Measurements from ENCODE around the gene MMAB.
A peak's percentile ranks its signal among the peaks of the same experiment; 100 is the strongest.

MMAB gene

DNA sequence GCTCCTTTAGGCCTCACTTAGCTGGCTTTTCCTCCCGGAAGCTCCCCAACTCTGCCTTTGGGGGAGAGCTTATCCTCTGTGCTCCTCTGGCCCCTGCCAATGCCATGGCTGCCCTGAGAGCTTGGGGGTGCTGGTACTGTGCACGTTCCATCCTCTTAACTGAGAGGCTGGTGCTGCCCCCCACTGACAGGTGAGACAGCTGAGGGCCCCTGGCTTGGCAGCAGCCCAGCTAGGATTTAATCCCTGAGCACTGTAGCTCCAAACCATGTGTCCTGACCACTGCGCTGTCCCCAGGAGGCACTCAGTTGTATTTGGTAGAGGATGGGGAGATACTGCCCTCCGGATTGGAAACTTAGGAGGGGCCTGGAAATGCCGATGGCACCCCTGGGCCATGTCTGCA, 49.8 kb downstream of the MMAB start:
- no peak for DNase-seq (ENCODE audit: low read depth)
- no peak overlapping the region for H3K4me3 ChIP-seq (ENCODE audit: low read depth, low read length)
- no peak for TF ChIP-seq CTCF (conservative IDR thresholded peaks at IDR 0.05; ENCODE audit: low read depth, low read length)

DNA sequence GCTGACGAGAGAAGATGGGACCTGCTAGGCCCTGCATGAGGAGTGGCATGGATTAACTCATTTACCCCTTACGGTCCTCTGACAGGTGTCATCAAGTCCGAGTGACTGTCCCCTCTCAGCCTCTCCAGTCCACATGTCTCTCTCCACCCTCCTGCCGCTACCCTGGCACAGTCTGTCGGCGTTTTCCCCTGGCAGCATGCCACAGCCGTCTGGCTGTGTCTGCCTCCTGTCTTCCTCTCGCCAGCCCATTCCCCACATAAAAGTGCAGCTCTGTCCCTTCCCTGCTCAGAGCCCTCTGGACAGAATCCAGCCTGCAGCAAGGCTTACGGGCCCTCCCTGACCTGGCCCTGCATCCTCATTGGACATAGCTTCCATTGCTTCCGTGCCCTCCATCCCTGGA, 50.2 kb downstream of the MMAB start:
- H3K4me3 ChIP-seq (ENCODE audit: low read depth, low read length) = no peak overlapping the region
- no peak for DNase-seq (ENCODE audit: low read depth)
- no peak for TF ChIP-seq CTCF (conservative IDR thresholded peaks at IDR 0.05; ENCODE audit: low read depth, low read length)

- no peak overlapping the region for H3K4me3 ChIP-seq (ENCODE audit: low read depth, low read length)
- DNase-seq (ENCODE audit: low read depth) = no peak
- TF ChIP-seq CTCF (conservative IDR thresholded peaks at IDR 0.05; ENCODE audit: low read depth, low read length) = no peak
Observed at GRCh38 chr12:109521831-109522230, 51.5 kb downstream of the MMAB start.

DNA sequence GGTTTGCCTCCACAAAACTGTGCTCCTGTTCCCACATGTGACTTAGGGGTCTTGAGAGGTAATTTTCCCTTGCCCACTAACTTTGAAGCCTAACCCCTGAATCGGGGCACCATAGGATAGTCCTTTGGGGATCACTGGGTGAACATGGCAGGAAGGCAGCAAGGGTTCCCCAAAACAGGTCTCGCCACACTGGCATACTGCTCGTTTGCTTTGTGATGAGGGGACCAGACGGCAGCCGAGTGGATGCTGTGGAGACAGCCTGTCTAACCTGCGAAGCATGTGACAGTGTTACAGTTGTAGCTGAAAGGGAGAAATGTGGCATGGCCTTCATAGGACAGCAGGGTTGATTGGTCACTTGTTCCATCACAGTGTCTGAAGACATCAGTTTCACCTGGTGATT, 53.5 kb downstream of the MMAB start:
- TF ChIP-seq CTCF (conservative IDR thresholded peaks at IDR 0.05; ENCODE audit: low read depth, low read length) = no peak
- H3K4me3 ChIP-seq (ENCODE audit: low read depth, low read length) = no peak overlapping the region
- DNase-seq (ENCODE audit: low read depth) = no peak

- peak; percentile 74 for DNase-seq (ENCODE audit: low read depth)
- peak; percentile 96 for TF ChIP-seq CTCF (conservative IDR thresholded peaks at IDR 0.05; ENCODE audit: low read depth, low read length)
- H3K4me3 ChIP-seq (ENCODE audit: low read depth, low read length) = no peak overlapping the region
Observed at GRCh38 chr12:109518820-109519665, 54.3 kb downstream of the MMAB start.

DNA sequence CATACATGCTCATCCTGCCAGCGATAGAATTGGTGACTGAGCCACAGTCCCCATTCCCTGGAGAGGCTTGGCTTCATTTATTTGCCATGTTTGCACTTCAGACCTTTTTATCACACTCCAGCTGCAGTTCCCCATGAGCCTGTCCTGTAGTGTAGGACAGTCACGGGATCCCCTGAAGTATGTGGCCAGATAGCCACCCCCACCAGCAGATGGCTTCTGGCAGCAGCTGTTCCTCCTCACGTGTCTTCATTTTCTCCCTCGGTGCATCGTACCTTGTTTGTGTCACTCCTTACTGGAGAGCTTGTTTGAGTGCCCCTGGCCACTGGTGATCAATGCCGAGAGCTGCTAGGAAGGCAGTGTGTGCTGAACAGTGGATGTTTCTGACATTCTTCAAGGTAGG, 55.7 kb downstream of the MMAB start:
- TF ChIP-seq CTCF (conservative IDR thresholded peaks at IDR 0.05; ENCODE audit: low read depth, low read length) = no peak
- no peak for DNase-seq (ENCODE audit: low read depth)
- no peak overlapping the region for H3K4me3 ChIP-seq (ENCODE audit: low read depth, low read length)

GRCh38 chr12:109513977-109514376, 59.3 kb downstream of the MMAB start:
- no peak for DNase-seq (ENCODE audit: low read depth)
- H3K4me3 ChIP-seq (ENCODE audit: low read depth, low read length) = no peak overlapping the region

More at GRCh38 chr12:109513977-109514376, 59.3 kb downstream of the MMAB start:
- TF ChIP-seq CTCF (conservative IDR thresholded peaks at IDR 0.05; ENCODE audit: low read depth, low read length) = no peak

Data from choroid plexus epithelial cell (primary cell).